Skeletal muscle cell (primary cell): ENCODE data around the gene VARS1.
A peak's percentile ranks its signal among the peaks of the same experiment; 100 is the strongest.
"Not testable (repeated sequence)": the region's sequence is repeated elsewhere in the genome, so short reads cannot be mapped to it uniquely, and the experiment has no call there.

Experiments used
- DNase-seq: peaks from one replicate; pipeline ENCODE4 v3.0.0-alpha.2; 2010; ENCODE audit warnings: low read depth
- H3K4me3 ChIP-seq: 2 replicates; pipeline ENCODE4 v1.5.1; 2011; ENCODE audit warnings: low read depth, mild to moderate bottlenecking, control low read depth, low read length, moderate library complexity

Gene VARS1

DNA sequence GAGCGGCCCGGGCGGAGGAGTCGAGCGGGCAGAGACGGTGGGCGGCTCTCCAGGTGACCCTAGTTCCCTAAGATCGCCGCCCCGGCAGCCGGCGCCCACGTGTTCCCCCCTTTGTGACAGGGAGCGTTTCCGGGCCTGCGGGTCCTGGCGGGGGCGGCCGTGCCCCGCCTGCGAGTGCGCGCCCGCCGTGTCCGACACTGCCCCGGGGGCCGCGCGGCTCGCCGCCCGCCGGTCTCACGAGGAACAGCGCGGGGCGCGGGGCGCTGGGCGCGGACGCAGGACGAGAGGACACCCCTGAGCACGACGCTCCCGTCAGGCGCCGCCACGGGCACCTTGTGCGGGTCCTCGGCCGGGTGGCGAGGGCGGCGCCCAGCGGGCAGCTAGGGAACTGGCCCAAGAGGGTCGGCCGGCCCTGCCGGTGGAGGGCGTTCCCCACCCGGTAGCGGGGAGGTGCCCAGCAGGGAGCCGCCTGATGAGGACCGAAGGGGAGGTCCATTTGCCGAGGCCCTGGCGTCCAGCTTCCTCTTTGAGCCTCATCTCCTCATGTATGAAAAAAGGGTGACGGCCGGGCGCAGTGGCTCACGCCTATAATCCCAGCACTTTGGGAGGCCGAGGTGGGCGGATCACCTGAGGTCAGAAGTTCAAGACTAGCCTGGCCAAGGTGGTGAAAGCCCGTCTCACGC lies at the start of gene VARS1:
Gene VARS1 (minus strand): TSS at position 137 of the 683 bp plus-strand sequence. CDS start 535 bp downstream, outside the sequence.
- H3K4me3 ChIP-seq: peak within 1 kb of the TSS; percentile 93
- peak; percentile 60 for DNase-seq

GRCh38 chr6:31844507-31844906 lies 49.0 kb upstream of the VARS1 start:
- DNase-seq: no peak
- H3K4me3 ChIP-seq: no peak overlapping the region

GRCh38 chr6:31842053-31842452 lies 46.5 kb upstream of the VARS1 start:
- no peak for DNase-seq
- no peak overlapping the region for H3K4me3 ChIP-seq

DNA sequence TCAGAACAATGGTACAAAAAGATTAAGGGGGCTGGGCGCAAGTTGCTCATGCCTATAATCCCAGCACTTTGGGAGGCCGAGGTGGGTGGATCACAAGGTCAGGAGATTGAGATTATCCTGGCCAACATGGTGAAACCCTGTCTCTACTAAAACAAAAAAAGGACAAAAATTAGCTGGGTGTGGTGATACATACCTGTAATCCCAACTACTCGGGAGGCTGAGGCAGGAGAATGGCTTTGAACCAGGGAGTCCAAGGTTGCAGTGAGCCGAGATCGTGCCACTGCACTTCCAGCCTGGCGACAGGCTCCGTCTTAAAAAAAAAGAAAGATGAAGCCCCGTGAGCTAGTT lies 44.2 kb upstream of the VARS1 start:
- not testable (repeated sequence) for DNase-seq, H3K4me3 ChIP-seq

DNA sequence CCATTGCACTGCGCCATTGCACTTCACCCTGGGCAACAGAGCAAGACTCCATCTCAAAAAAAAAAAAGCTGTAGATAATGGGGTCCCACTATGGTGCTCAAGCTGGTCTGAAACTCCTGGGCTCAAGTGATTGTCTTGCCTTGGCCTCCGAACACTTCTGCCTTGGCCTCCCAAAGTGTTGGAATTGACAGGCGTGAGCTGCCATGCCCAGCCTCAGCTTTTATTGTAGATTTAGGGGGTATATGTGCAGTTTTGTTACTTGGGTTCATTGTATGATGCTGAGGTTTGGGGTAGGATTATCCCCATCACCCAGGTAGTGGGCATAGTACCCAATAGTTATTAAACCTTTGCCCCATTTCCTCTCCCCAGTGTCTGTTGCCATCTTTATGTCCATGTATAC lies 43.4 kb upstream of the VARS1 start:
- no peak for DNase-seq
- H3K4me3 ChIP-seq: no peak overlapping the region

GRCh38 chr6:31838114-31838553 lies 42.6 kb upstream of the VARS1 start:
- DNase-seq: not testable (repeated sequence)

DNA sequence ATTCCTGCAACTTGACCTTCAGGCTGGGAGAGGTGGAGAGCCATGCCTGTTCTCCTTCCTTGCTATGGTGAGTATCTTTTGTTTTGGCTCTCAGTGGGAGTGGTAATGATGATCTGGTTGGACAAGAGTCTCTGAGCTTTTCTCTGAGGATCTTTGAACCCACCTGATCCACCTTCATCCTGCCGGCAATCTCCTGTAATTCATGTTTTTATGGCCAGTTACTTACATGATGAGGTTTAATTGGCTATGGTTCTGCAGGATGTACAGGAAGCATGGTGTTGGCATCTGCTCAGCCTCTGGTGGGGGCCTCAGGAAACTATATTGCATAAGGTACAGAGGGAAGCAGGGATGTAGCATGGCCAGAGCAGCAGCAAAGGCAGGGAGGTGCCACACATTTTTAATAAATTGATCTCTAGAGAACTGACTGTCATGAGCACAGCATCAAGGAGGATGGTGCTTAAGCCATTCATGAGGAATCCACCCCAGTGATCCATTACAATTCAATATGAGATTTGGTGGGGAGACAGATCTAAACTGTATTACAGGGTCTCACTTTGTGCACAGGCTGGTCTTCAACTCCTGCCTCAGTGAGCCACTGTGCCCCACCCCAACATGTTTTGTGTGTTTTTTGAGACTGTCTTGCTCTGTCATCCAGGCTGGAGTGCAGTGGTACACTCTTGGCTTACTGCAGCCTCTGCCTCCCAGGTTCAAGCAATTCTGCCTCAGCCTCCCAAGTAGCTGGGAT lies 42.0 kb upstream of the VARS1 start:
- peak overlapping the region; percentile 89 for H3K4me3 ChIP-seq
- no peak for DNase-seq

More at GRCh38 chr6:31838114-31838553, 42.6 kb upstream of the VARS1 start:
- H3K4me3 ChIP-seq: not testable (repeated sequence)

GRCh38 chr6:31836474-31837368 lies 41.2 kb upstream of the VARS1 start:
- H3K4me3 ChIP-seq: peak overlapping the region; percentile 89
- no peak for DNase-seq

DNA sequence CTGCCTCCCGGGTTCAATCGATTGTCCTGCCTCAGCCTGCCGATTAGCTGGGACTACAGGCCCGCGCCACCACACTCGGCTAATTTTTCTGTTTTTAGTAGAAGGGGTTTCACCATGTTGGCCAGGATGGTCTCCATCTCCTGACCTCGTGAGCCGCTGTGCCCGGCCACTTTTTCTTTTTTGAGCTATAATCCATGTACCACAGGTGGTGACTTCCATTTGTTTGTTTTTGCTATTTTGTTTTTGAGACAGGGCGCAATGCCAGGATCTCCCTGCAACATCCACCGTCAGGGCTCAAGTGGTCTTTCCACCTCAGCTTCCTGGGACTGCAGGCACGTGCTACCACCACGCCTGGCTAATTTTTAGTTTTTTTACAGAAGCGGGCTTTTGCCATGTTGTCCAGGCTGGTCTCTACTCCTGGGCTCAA lies 40.5 kb upstream of the VARS1 start:
- peak overlapping the region; percentile 89 for H3K4me3 ChIP-seq
- DNase-seq: no peak

- DNase-seq: peak; percentile 55
- H3K4me3 ChIP-seq: peak overlapping the region; percentile 89
These were observed 39.1 kb upstream of the VARS1 start for GRCh38 chr6:31834367-31835250.

DNA sequence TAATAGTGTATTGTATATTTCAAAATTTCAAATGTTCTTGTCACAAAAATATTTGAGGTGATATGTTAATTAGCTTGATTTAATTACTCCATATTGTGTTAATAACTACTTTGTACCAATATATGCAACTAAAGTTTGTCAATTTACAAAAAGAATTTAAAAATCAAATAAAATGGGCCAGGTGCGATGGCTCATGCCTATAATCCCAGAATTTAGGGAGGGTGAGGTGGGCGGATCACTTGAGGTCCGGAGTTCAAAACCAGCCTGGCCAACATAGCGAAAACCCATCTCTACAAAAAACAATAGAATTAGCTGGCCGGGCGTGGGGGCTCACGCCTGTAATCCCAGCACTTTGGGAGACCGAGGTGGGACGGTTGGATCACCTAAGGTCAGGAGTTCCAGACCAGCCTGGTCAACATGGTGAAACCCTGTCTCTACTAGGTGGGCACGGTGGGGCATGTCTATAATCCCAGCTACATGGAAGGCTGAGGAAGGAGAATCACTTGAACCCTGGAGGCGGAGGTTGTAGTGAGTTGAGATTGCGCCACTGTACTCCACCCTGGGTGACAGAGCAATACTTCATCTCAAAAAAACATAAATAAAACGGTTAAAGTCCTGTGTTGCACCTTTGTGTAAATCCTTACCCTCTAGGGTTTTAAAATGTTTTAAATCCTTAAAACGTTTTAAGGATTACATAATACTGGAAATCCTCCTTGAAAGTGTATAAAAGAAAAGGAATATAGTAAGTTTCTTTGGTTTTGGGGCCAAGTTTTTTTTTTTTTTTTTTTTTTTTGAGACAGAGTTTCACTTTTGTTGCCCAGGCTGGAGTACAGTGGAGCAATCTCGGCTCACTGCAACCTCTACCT lies 36.0 kb upstream of the VARS1 start:
- no peak for DNase-seq
- H3K4me3 ChIP-seq: peak overlapping the region; percentile 55

DNA sequence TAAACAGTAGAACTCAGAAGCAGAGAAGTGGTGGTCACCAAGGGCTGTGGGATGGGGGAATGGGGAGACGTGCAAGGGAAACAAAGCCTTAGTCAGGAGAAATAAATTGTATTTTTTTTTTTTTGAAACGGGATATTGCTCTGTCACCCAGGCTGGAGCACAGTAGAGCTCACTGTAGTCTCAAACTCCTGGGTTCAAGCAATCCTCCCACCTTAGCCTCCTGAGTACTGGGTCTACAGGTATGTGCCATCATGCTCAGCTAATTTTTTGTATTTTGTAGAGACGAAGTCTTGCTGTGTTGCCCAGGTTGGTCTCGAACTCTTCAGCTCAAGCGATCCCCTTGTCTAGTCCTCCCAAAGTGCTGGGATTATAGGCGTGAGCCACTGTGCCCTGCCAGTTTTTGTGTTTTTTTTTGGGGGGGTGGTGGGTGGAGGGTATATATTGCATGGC lies 35.4 kb upstream of the VARS1 start:
- no peak for DNase-seq
- peak overlapping the region; percentile 55 for H3K4me3 ChIP-seq

DNA sequence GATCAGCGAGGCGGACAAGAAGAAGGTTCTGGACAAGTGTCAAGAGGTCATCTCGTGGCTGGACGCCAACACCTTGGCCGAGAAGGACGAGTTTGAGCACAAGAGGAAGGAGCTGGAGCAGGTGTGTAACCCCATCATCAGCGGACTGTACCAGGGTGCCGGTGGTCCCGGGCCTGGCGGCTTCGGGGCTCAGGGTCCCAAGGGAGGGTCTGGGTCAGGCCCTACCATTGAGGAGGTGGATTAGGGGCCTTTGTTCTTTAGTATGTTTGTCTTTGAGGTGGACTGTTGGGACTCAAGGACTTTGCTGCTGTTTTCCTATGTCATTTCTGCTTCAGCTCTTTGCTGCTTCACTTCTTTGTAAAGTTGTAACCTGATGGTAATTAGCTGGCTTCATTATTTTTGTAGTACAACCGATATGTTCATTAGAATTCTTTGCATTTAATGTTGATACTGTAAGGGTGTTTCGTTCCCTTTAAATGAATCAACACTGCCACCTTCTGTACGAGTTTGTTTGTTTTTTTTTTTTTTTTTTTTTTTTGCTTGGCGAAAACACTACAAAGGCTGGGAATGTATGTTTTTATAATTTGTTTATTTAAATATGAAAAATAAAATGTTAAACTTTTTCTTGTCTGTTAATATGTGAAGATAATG lies 34.2 kb upstream of the VARS1 start:
- DNase-seq: no peak
- peak overlapping the region; percentile 55 for H3K4me3 ChIP-seq

GRCh38 chr6:31827286-31828079 lies 31.9 kb upstream of the VARS1 start, which contains the start of gene HSPA1B:
Gene HSPA1B, plus strand, starts transcription at chr6:31827738. Its CDS starts 213 bp downstream, at chr6:31827951.
- DNase-seq: peak; percentile 99
- H3K4me3 ChIP-seq: peak within 1 kb of the TSS; percentile 69

- peak; percentile 47 for DNase-seq
- H3K4me3 ChIP-seq: peak overlapping the region; percentile 69
These were observed 31.3 kb upstream of the VARS1 start for GRCh38 chr6:31826793-31827285.

GRCh38 chr6:31825553-31825952 lies 30.0 kb upstream of the VARS1 start:
- no peak for DNase-seq
- H3K4me3 ChIP-seq: no peak overlapping the region
